ENCODE data around the gene TFDP2.
"Not testable (repeated sequence)": the region's sequence is repeated elsewhere in the genome, so short reads cannot be mapped to it uniquely, and the experiment has no call there.

The TFDP2 gene

DNA sequence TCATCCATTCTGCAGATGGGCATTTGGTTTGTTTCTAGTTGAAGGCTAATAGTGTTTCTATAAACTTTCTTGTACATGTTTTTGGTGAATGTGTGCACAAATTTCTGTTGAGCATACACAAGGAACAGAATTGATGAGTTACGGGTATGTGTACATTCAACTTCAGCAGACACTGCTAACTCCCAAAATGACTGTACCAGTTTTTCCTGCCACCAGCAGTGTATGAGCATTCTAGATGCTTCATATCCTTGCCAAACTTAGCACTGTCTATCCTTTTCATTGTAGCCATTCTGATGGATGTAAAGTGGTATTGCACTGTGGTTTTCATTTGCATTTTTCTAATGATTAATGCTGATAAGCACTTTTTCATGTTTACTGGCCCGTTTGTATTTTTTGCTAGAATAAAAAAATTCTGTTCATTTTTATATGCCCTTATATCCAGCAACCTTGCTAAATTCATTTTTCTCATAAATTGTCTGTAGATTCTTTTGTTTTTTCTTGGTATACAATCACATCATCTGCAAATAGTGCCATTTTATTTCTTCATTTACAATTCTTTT, 162.7 kb downstream of the TFDP2 start:
- Histone ChIP-seq H3K27me3 (ENCODE audit: control insufficient read depth, low read length) (no peaks in the 10 kb centered on the region), H3K4me1 (ENCODE audit: control insufficient read depth, low read length) (peaks cover 14% of the 10 kb centered on the region), H3K4me3 (ENCODE audit: low read length) (no peak overlapping the region), H3F3A (ENCODE audit: control insufficient read depth, insufficient read depth) (peaks cover 2% of the 10 kb centered on the region; the same call in 1 of the 2 replicates), H3K9me3 (ENCODE audit: control insufficient read depth, insufficient read depth, low read length) (no peaks in the 10 kb centered on the region), H3K9me2 (replicated peaks; ENCODE audit: control insufficient read depth, low read length) (no peaks in the 10 kb centered on the region), H3K79me2 (ENCODE audit: control insufficient read depth, low read length) (no peaks in the 10 kb centered on the region), H4K20me1 (ENCODE audit: control insufficient read depth, insufficient read depth, low read depth, low read length) (no peaks in the 10 kb centered on the region), H3K36me3 (ENCODE audit: control insufficient read depth, low read length) (peaks cover 66% of the 10 kb centered on the region), H3K4me2 (ENCODE audit: low read length) (no peak overlapping the region), H3K27ac (ENCODE audit: low read depth, low read length) (no peak overlapping the region)
- TF ChIP-seq, protein P1, sequence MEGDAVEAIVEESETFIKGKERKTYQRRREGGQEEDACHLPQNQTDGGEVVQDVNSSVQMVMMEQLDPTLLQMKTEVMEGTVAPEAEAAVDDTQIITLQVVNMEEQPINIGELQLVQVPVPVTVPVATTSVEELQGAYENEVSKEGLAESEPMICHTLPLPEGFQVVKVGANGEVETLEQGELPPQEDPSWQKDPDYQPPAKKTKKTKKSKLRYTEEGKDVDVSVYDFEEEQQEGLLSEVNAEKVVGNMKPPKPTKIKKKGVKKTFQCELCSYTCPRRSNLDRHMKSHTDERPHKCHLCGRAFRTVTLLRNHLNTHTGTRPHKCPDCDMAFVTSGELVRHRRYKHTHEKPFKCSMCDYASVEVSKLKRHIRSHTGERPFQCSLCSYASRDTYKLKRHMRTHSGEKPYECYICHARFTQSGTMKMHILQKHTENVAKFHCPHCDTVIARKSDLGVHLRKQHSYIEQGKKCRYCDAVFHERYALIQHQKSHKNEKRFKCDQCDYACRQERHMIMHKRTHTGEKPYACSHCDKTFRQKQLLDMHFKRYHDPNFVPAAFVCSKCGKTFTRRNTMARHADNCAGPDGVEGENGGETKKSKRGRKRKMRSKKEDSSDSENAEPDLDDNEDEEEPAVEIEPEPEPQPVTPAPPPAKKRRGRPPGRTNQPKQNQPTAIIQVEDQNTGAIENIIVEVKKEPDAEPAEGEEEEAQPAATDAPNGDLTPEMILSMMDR (IDR thresholded peaks at IDR 0.05; ENCODE audit: low read depth, low read length, poor library complexity, severe bottlenecking), result no peak
- no peak for TF ChIP-seq EZH2phosphoT487 (IDR thresholded peaks at IDR 0.05; ENCODE audit: borderline replicate concordance, low read length)

DNA sequence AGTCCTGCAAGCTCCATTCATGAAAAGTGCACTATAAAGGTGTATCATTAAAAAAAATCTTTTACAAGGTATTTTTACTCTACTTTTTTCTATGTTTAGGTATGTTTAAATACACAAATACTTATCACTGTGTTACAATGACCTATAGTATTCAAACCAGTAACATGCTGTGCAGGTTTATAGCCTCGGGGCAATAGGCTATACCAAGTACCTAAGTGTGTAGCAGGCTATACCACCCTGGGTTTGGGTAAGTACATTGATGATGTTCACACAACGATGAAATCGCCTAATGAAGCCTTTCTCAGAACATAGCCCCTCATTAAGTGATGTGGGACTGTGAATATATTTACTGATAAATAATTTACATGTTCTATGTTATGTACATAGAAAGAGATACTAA, 168.3 kb downstream of the TFDP2 start:
- H3K27me3 ChIP-seq (ENCODE audit: control insufficient read depth, low read length), result no peaks in the 10 kb centered on the region
- H3K79me2 ChIP-seq (ENCODE audit: control insufficient read depth, low read length), result no peaks in the 10 kb centered on the region
- peaks cover 5% of the 10 kb centered on the region; the same call in 1 of the 2 replicates for H3F3A ChIP-seq (ENCODE audit: control insufficient read depth, insufficient read depth)
- H3K36me3 ChIP-seq (ENCODE audit: control insufficient read depth, low read length), result peaks cover 57% of the 10 kb centered on the region
- H3K4me3 ChIP-seq (ENCODE audit: low read length), result no peak overlapping the region
- H3K9me3 ChIP-seq (ENCODE audit: control insufficient read depth, insufficient read depth, low read length), result no peaks in the 10 kb centered on the region
- H4K20me1 ChIP-seq (ENCODE audit: control insufficient read depth, insufficient read depth, low read depth, low read length), result no peaks in the 10 kb centered on the region
- TF ChIP-seq, protein P1 (IDR thresholded peaks at IDR 0.05; ENCODE audit: low read depth, low read length, poor library complexity, severe bottlenecking), result no peak
- TF ChIP-seq EZH2phosphoT487 (IDR thresholded peaks at IDR 0.05; ENCODE audit: borderline replicate concordance, low read length), result no peak
- H3K4me2 ChIP-seq (ENCODE audit: low read length), result no peak overlapping the region
- no peaks in the 10 kb centered on the region for H3K4me1 ChIP-seq (ENCODE audit: control insufficient read depth, low read length)
- no peak overlapping the region for H3K27ac ChIP-seq (ENCODE audit: low read depth, low read length)
- H3K9me2 ChIP-seq (replicated peaks; ENCODE audit: control insufficient read depth, low read length), result no peaks in the 10 kb centered on the region

DNA sequence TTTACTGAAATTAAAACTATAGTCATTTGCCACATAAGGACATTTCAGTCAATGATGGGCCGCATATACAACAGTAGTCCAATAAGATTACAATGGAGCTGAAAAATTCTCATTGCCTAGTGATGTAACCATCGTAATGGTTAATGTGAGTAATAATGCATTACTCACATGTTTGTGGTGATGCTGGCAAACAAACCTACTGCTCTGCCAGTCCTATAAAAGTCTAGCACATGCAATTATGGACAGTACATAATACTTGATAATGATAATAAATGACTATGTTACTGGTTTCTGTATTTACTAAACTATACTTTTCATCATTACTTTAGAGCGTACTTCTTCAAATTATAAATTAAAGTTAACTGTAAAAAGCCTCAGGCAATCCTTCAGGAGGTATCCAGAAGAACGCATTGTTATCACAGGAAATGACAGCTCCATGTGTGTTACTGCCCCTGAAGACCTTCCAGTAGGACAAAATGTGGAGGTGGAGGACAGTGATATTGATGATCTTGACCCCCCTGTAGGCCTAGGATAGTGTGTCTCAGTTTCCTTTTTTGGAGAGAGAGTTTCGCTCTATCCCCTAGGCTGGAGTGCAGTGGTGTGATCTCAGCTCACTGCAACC, 170.2 kb downstream of the TFDP2 start:
- H3K4me1 ChIP-seq (ENCODE audit: control insufficient read depth, low read length), result no peaks in the 10 kb centered on the region
- H3K27me3 ChIP-seq (ENCODE audit: control insufficient read depth, low read length), result no peaks in the 10 kb centered on the region
- no peaks in the 10 kb centered on the region for H3K79me2 ChIP-seq (ENCODE audit: control insufficient read depth, low read length)
- H3K4me3 ChIP-seq (ENCODE audit: low read length), result no peak overlapping the region
- no peaks in the 10 kb centered on the region for H4K20me1 ChIP-seq (ENCODE audit: control insufficient read depth, insufficient read depth, low read depth, low read length)
- TF ChIP-seq, protein P1 (IDR thresholded peaks at IDR 0.05; ENCODE audit: low read depth, low read length, poor library complexity, severe bottlenecking), result no peak
- no peak for TF ChIP-seq EZH2phosphoT487 (IDR thresholded peaks at IDR 0.05; ENCODE audit: borderline replicate concordance, low read length)
- H3K4me2 ChIP-seq (ENCODE audit: low read length), result no peak overlapping the region
- H3K9me2 ChIP-seq (replicated peaks; ENCODE audit: control insufficient read depth, low read length), result no peaks in the 10 kb centered on the region
- no peaks in the 10 kb centered on the region for H3K9me3 ChIP-seq (ENCODE audit: control insufficient read depth, insufficient read depth, low read length)
- H3K27ac ChIP-seq (ENCODE audit: low read depth, low read length), result no peak overlapping the region
- H3F3A ChIP-seq (ENCODE audit: control insufficient read depth, insufficient read depth), result peaks cover 5% of the 10 kb centered on the region; the same call in 1 of the 2 replicates
- peaks cover 58% of the 10 kb centered on the region for H3K36me3 ChIP-seq (ENCODE audit: control insufficient read depth, low read length)

DNA sequence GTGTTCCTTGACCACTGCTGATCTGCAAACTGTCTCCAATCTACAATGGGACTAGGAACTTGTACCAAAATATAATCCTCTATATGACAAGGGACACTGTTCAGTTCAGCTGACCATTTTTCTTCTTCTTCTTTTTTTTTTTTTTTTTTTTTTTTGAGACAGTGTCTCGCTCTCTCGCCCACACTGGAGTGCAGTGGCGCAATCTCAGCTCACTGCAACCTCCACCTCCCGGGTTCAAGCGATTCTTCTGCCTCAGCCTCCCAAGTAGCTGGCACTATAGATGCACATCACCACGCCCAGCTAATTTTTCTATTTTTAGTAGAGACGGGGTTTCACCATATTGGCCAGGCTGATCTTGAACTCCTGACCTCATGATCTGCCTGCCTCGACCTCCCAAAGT, 174.6 kb downstream of the TFDP2 start:
- not testable (repeated sequence) for H3K79me2 ChIP-seq (ENCODE audit: control insufficient read depth, low read length); H3F3A ChIP-seq (ENCODE audit: control insufficient read depth, insufficient read depth); H3K9me3 ChIP-seq (ENCODE audit: control insufficient read depth, insufficient read depth, low read length); H3K27ac ChIP-seq (ENCODE audit: low read depth, low read length); H3K4me1 ChIP-seq (ENCODE audit: control insufficient read depth, low read length); H3K4me3 ChIP-seq (ENCODE audit: low read length); H4K20me1 ChIP-seq (ENCODE audit: control insufficient read depth, insufficient read depth, low read depth, low read length); H3K27me3 ChIP-seq (ENCODE audit: control insufficient read depth, low read length); H3K9me2 ChIP-seq (replicated peaks; ENCODE audit: control insufficient read depth, low read length); H3K4me2 ChIP-seq (ENCODE audit: low read length)
- peaks cover 62% of the 10 kb centered on the region for H3K36me3 ChIP-seq (ENCODE audit: control insufficient read depth, low read length)

Data from DOHH2 (cell line).